GM23338 (cell line): ENCODE results near the gene IL6. TPM values are rescaled to one million over a fixed set of nuclear protein-coding genes. Genes with fewer than 3 reads are reported as not detected.

Source experiments
- ATAC-seq: fragments of 200-7000 bp; cut with Tn5 transposase; 3 replicates; pipeline ENCODE4 v1.9.1; 2020
- DNase-seq: peaks from one replicate; pipeline ENCODE4 v3.0.0-alpha.2; 2015; ENCODE audit warnings: low spot score
- H2AFZ ChIP-seq: fragments of 200-600 bp; sonication (generic); 2 replicates; pipeline ENCODE4 v1.8.0; 2016; ENCODE audit warnings: antibody characterized with exemption, mild to moderate bottlenecking, moderate library complexity
- H3F3A ChIP-seq: fragments of 200-600 bp; sonication (generic); replicated peaks from 2 replicates; pipeline ENCODE4 v1.8.0; 2017; ENCODE audit warnings: antibody characterized with exemption, mixed run types, low read depth
- H3K27ac ChIP-seq: fragments of 200-600 bp; sonication (generic); 2 replicates; pipeline ENCODE4 v1.6.1; 2016; ENCODE audit warnings: low read depth
- H3K27me3 ChIP-seq: fragments of 200-600 bp; sonication (generic); 2 replicates; pipeline ENCODE4 v1.8.0; 2016; ENCODE audit warnings: mild to moderate bottlenecking, mixed run types, moderate library complexity; ENCODE audit not compliant: insufficient read depth
- H3K36me3 ChIP-seq: fragments of 200-600 bp; sonication (generic); 2 replicates; pipeline ENCODE4 v1.8.0; 2016; ENCODE audit warnings: mild to moderate bottlenecking; ENCODE audit not compliant: insufficient read depth
- H3K4me1 ChIP-seq: fragments of 200-600 bp; sonication (generic); 2 replicates; pipeline ENCODE4 v1.8.0; 2016; ENCODE audit warnings: mild to moderate bottlenecking, moderate library complexity; ENCODE audit not compliant: insufficient read depth
- H3K4me2 ChIP-seq: fragments of 200-600 bp; sonication (generic); 2 replicates; pipeline ENCODE4 v1.7.1; 2017; ENCODE audit warnings: mixed run types
- H3K4me3 ChIP-seq: fragments of 200-600 bp; sonication (generic); 2 replicates; pipeline ENCODE4 v1.6.1; 2016; ENCODE audit warnings: mixed run types
- H3K79me2 ChIP-seq: fragments of 200-600 bp; sonication (generic); replicated peaks from 2 replicates; pipeline ENCODE4 v1.8.0; 2017; ENCODE audit warnings: mild to moderate bottlenecking; ENCODE audit not compliant: insufficient read depth
- H3K9me2 ChIP-seq: fragments of 200-600 bp; sonication (generic); 2 replicates; pipeline ENCODE4 v1.8.0; 2017; ENCODE audit not compliant: insufficient read depth
- H4K20me1 ChIP-seq: fragments of 200-600 bp; sonication (generic); replicated peaks from 2 replicates; pipeline ENCODE4 v1.8.0; 2017; ENCODE audit warnings: mild to moderate bottlenecking; ENCODE audit not compliant: insufficient read depth
- H3K27ac Mint-ChIP-seq: 2 replicates; pipeline ENCODE4 v1.8.0; 2020; ENCODE audit warnings: inconsistent platforms, mild to moderate bottlenecking, moderate library complexity, mixed read lengths
- H3K27me3 Mint-ChIP-seq: 3 replicates; pipeline ENCODE4 v1.8.0; 2022; ENCODE audit warnings: low read depth, mild to moderate bottlenecking, moderate library complexity, mixed read lengths, inconsistent platforms; ENCODE audit not compliant: insufficient read depth, poor library complexity
- H3K36me3 Mint-ChIP-seq: 3 replicates; pipeline ENCODE4 v1.8.0; 2021; ENCODE audit warnings: low read depth, mild to moderate bottlenecking, inconsistent platforms, moderate library complexity, mixed read lengths
- H3K4me1 Mint-ChIP-seq: 3 replicates; pipeline ENCODE4 v1.8.0; 2020; ENCODE audit warnings: mild to moderate bottlenecking, inconsistent platforms, mixed read lengths
- H3K4me3 Mint-ChIP-seq: 3 replicates; pipeline ENCODE4 v1.8.0; 2021; ENCODE audit warnings: moderate library complexity, mild to moderate bottlenecking, inconsistent platforms, mixed read lengths
- H3K9me3 Mint-ChIP-seq: 3 replicates; pipeline ENCODE4 v1.8.0; 2020; ENCODE audit warnings: moderate library complexity, mild to moderate bottlenecking, inconsistent platforms, mixed read lengths
- CREB1 ChIP-seq: fragments of 250-450 bp; sonication (Bioruptor Pico); IDR thresholded peaks from 2 replicates; pipeline ENCODE4 v1.5.0; 2020; ENCODE audit warnings: low read depth, mild to moderate bottlenecking, moderate library complexity
- EZH2 ChIP-seq: fragments of 200-600 bp; sonication (generic); IDR thresholded peaks from one replicate; pipeline ENCODE4 v1.8.0; 2017; ENCODE audit warnings: antibody characterized with exemption, mild to moderate bottlenecking, low read depth; ENCODE audit not compliant: unreplicated experiment
- EZH2phosphoT487 ChIP-seq: fragments of 200-600 bp; sonication (generic); IDR thresholded peaks from one replicate; pipeline ENCODE4 v1.8.1; 2018; ENCODE audit warnings: antibody characterized with exemption; ENCODE audit not compliant: unreplicated experiment
- JUNB ChIP-seq: IDR thresholded peaks from one replicate; pipeline ENCODE4 v1.6.1; 2016; ENCODE audit warnings: antibody characterized with exemption; ENCODE audit not compliant: unreplicated experiment
- NANOG ChIP-seq: IDR thresholded peaks from 2 replicates; pipeline ENCODE4 v1.6.1; 2016; ENCODE audit warnings: antibody characterized with exemption, borderline replicate concordance
- POLR2AphosphoS5 ChIP-seq: IDR thresholded peaks from 2 replicates; pipeline ENCODE4 v1.6.1; 2016; ENCODE audit warnings: antibody characterized with exemption, low read depth
- STAT1 ChIP-seq: IDR thresholded peaks from one replicate; pipeline ENCODE4 v1.6.1; 2016; ENCODE audit warnings: antibody characterized with exemption; ENCODE audit not compliant: unreplicated experiment
- ZNF114 ChIP-seq: fragments of 250-450 bp; sonication (Bioruptor Pico); IDR thresholded peaks from 2 replicates; pipeline ENCODE4 v1.5.0; 2020; ENCODE audit warnings: mild to moderate bottlenecking, moderate library complexity
- ZNF331 ChIP-seq: fragments of 250-450 bp; sonication (Bioruptor Pico); IDR thresholded peaks from 2 replicates; pipeline ENCODE4 v1.5.0; 2020; ENCODE audit warnings: low read depth, mild to moderate bottlenecking, moderate library complexity
- polyA plus RNA-seq: library from polyadenylated mRNA; unstranded; fragments of >200 nt; fragmentation: Nextera tagmentation; extraction: Ambion mirVana; gene quantifications from 2 replicates; pipeline ENCODE4 v1.2.1, GENCODE V29; 2016
- total RNA-seq: library from RNA; depleted of rRNA; stranded (reverse); fragments of >200 nt; shearing (Covaris generic); gene quantifications from 2 replicates; pipeline ENCODE4 v1.2.3, GENCODE V29; 2014
- TF ChIP-seq, protein P1 (sequence below), 2 experiments: fragments of 200-600 bp in 1 of 2; sonication (generic) in 1 of 2; conservative IDR thresholded peaks; 2 replicates each; pipeline versions ENCODE4 v1.5.1 to v1.6.1; 2016 to 2017; ENCODE audit warnings: antibody characterized with exemption in 2 of 2, low read depth in 2 of 2, mild to moderate bottlenecking in 2 of 2, moderate library complexity in 1 of 2
- TF ChIP-seq, protein P2 (sequence below): IDR thresholded peaks from one replicate; pipeline ENCODE4 v1.6.1; 2018; ENCODE audit warnings: antibody characterized with exemption; ENCODE audit not compliant: unreplicated experiment

IL6 gene
- total and polyA plus RNA-seq, 2 experiments from 2014 or later = 1.6 TPM; not detected in 1

DNA sequence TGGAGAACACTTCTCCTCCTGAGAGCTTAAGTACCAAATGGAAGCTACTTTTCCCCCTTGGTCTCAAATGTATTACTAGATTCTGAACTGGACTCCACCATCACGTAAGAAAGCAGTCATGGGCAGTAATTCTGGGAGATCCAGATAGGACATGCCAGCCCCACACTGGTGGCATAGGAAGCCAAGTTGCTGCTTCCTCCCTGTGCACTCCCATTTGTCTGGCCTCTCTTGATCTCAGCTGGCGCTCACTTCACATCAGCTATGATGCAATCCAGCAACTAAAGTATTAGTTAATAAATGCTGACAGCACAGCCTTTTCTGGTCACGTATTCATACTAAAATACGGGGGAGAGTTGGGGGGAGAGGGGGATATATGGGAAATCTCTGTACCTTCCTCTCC, 3.4 kb upstream of the IL6 start:
- TF ChIP-seq EZH2 (no peak), ZNF114 (CRISPR knock-in tag) (no peak), CREB1 (CRISPR knock-in tag) (no peak), JUNB (no peak), ZNF331 (CRISPR knock-in tag) (no peak), POLR2AphosphoS5 (no peak)
- TF ChIP-seq, protein P1, sequence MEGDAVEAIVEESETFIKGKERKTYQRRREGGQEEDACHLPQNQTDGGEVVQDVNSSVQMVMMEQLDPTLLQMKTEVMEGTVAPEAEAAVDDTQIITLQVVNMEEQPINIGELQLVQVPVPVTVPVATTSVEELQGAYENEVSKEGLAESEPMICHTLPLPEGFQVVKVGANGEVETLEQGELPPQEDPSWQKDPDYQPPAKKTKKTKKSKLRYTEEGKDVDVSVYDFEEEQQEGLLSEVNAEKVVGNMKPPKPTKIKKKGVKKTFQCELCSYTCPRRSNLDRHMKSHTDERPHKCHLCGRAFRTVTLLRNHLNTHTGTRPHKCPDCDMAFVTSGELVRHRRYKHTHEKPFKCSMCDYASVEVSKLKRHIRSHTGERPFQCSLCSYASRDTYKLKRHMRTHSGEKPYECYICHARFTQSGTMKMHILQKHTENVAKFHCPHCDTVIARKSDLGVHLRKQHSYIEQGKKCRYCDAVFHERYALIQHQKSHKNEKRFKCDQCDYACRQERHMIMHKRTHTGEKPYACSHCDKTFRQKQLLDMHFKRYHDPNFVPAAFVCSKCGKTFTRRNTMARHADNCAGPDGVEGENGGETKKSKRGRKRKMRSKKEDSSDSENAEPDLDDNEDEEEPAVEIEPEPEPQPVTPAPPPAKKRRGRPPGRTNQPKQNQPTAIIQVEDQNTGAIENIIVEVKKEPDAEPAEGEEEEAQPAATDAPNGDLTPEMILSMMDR (conservative IDR thresholded peaks at IDR 0.05; ENCODE audit: low read depth in 2 of 2) = no peak

DNA sequence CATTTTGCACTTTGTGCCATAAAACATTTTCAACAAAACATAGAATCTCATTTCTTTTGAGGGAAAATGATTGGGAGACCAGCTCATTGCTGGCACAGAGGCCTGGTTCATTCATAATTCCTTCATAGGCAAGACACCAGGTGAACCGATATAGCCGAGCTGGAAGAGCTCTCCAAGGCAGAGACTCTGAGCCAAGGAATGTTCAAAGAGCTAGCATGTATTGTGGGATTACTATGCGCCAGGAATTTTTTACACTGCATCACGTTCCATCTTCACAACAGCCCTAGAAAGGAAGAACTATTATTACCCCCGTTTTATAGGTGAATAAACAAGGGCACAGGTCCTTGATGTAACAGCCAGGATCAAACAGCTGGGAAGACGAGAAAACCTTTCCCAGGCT, 2.1 kb upstream of the IL6 start:
- H3K27ac ChIP-seq = no peak overlapping the region
- no peaks in the 10 kb centered on the region for H3K36me3 ChIP-seq
- peaks cover 11% of the 10 kb centered on the region for H3K9me2 ChIP-seq
- no peak for ATAC-seq
- H3K4me1 ChIP-seq = peaks cover 13% of the 10 kb centered on the region
- H3K79me2 ChIP-seq = no peaks in the 10 kb centered on the region
- no peak overlapping the region for H3K27ac Mint-ChIP-seq
- no peak overlapping the region for H3K4me3 ChIP-seq
- no peak overlapping the region for H3K4me3 Mint-ChIP-seq
- no peaks in the 10 kb centered on the region for H4K20me1 ChIP-seq
- H3K4me1 Mint-ChIP-seq = peaks cover 27% of the 10 kb centered on the region
- no peaks in the 10 kb centered on the region; the same call in 2 of the 3 replicates for H3K9me3 Mint-ChIP-seq
- no peak overlapping the region for H3K4me2 ChIP-seq
- peaks cover 12% of the 10 kb centered on the region for H3K27me3 Mint-ChIP-seq
- no peak overlapping the region for H2AFZ ChIP-seq
- H3K27me3 ChIP-seq = no peaks in the 10 kb centered on the region; the same call in 1 of the 2 replicates
- no peak for DNase-seq
- H3K36me3 Mint-ChIP-seq = no peaks in the 10 kb centered on the region
- H3F3A ChIP-seq = no peaks in the 10 kb centered on the region; the same call in 1 of the 2 replicates
- TF ChIP-seq, protein P1 (conservative IDR thresholded peaks at IDR 0.05; ENCODE audit: low read depth in 2 of 2) = no peak
- no peak for TF ChIP-seq POLR2AphosphoS5
- no peak for TF ChIP-seq STAT1
- TF ChIP-seq EZH2phosphoT487 = no peak
- TF ChIP-seq, protein P2, sequence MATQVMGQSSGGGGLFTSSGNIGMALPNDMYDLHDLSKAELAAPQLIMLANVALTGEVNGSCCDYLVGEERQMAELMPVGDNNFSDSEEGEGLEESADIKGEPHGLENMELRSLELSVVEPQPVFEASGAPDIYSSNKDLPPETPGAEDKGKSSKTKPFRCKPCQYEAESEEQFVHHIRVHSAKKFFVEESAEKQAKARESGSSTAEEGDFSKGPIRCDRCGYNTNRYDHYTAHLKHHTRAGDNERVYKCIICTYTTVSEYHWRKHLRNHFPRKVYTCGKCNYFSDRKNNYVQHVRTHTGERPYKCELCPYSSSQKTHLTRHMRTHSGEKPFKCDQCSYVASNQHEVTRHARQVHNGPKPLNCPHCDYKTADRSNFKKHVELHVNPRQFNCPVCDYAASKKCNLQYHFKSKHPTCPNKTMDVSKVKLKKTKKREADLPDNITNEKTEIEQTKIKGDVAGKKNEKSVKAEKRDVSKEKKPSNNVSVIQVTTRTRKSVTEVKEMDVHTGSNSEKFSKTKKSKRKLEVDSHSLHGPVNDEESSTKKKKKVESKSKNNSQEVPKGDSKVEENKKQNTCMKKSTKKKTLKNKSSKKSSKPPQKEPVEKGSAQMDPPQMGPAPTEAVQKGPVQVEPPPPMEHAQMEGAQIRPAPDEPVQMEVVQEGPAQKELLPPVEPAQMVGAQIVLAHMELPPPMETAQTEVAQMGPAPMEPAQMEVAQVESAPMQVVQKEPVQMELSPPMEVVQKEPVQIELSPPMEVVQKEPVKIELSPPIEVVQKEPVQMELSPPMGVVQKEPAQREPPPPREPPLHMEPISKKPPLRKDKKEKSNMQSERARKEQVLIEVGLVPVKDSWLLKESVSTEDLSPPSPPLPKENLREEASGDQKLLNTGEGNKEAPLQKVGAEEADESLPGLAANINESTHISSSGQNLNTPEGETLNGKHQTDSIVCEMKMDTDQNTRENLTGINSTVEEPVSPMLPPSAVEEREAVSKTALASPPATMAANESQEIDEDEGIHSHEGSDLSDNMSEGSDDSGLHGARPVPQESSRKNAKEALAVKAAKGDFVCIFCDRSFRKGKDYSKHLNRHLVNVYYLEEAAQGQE = no peak
- no peak for TF ChIP-seq ZNF114 (CRISPR knock-in tag)
- no peak for TF ChIP-seq CREB1 (CRISPR knock-in tag)
- no peak for TF ChIP-seq ZNF331 (CRISPR knock-in tag)
- no peak for TF ChIP-seq NANOG

More for the DNA sequence above, 3.4 kb upstream of the IL6 start:
- ATAC-seq (no peak), DNase-seq (no peak)
- no peak overlapping the region for H3K4me3 ChIP-seq
- H4K20me1 ChIP-seq = no peaks in the 10 kb centered on the region
- peaks cover 16% of the 10 kb centered on the region for H3K4me1 ChIP-seq
- peaks cover 14% of the 10 kb centered on the region for H3K9me2 ChIP-seq
- no peak overlapping the region for H3K4me3 Mint-ChIP-seq
- H3K27ac ChIP-seq = no peak overlapping the region
- H3K79me2 ChIP-seq = no peaks in the 10 kb centered on the region
- H3K36me3 Mint-ChIP-seq = no peaks in the 10 kb centered on the region
- H3F3A ChIP-seq = no peaks in the 10 kb centered on the region; the same call in 1 of the 2 replicates
- no peaks in the 10 kb centered on the region for H3K36me3 ChIP-seq
- no peak overlapping the region for H3K27ac Mint-ChIP-seq
- H3K27me3 Mint-ChIP-seq = peaks cover 12% of the 10 kb centered on the region
- H3K4me1 Mint-ChIP-seq = peaks cover 34% of the 10 kb centered on the region
- no peak overlapping the region for H3K4me2 ChIP-seq
- H2AFZ ChIP-seq = no peak overlapping the region
- no peaks in the 10 kb centered on the region; the same call in 1 of the 2 replicates for H3K27me3 ChIP-seq
- H3K9me3 Mint-ChIP-seq = no peaks in the 10 kb centered on the region; the same call in 2 of the 3 replicates
